Measurements from ENCODE around the gene TAF10. TPM values are rescaled to one million over a fixed set of nuclear protein-coding genes. Genes with fewer than 3 reads are reported as not detected.

Gene TAF10
- total and polyA plus RNA-seq, 2 of the 13 experiments (the other 11 are each of a cell fraction or from before 2014, with no cell fraction given): 71.3 to 134 TPM

- H3K9ac ChIP-seq (ENCODE audit: insufficient read depth, low read depth, low read length): no peak overlapping the region
- H3K4me3 ChIP-seq (replicated peaks in 1 of 3; ENCODE audit: insufficient read depth in 1 of 3, low read depth in 2 of 3, low read length in 3 of 3): no peak overlapping the region
- POLR2A ChIA-PET: interaction anchor here (1.9 to 3.1 kb wide), 3 partner anchors 9 to 132 kb away, joined by 8 to 24 read pairs (median 17); partner anchors contain the start of genes ARFIP2, ILK, RRP8 and TIMM10B
- ATAC-seq (no peak), FAIRE-seq (no peak), DNase-seq (ENCODE audit: low spot score) (no peak)
- no peak overlapping the region for H3K27ac ChIP-seq (ENCODE audit: extremely low read length, insufficient read depth, low read length)
- no peaks in the 10 kb centered on the region for H3K27me3 ChIP-seq (ENCODE audit: control insufficient read depth in 1 of 2, insufficient read depth in 2 of 2, low read length in 2 of 2)
- in situ Hi-C loops (cut with HindIII; ENCODE audit: extremely low pct_ligation_motif_present, low pct_unique_long_range_greater_than_20kb) (no loop called here), intact Hi-C loops (cut with micrococcal nuclease; ENCODE audit: unreplicated experiment) (loop anchor here (5.0 kb wide), 1 partner anchor 131 kb away; the partner anchor contains the start of genes ARFIP2 and TIMM10B)
- H3K9me3 ChIP-seq (ENCODE audit: low read length): no peaks in the 10 kb centered on the region
- WGBS (ENCODE audit: low lambda C conversion rate): 94% methylated on average over 3 of the region's 3 CpGs
- H3K4me1 ChIP-seq (ENCODE audit: insufficient read depth, low read length): peaks cover 36% of the 10 kb centered on the region
- H2AFZ ChIP-seq (ENCODE audit: low read length): no peak overlapping the region
- BruUV-seq (replicated peaks): no TSS peak
- peaks cover 21 to 40% of the 10 kb centered on the region in 2 experiments for H3K36me3 ChIP-seq (replicated peaks in 1 of 2; ENCODE audit: control insufficient read depth in 1 of 2, insufficient read depth in 2 of 2, low read length in 2 of 2)
- H4K20me1 ChIP-seq (ENCODE audit: insufficient read depth, low read length): no peaks in the 10 kb centered on the region
- no peak overlapping the region for H3K4me2 ChIP-seq (ENCODE audit: low read depth, low read length)
- CTCF ChIA-PET (ENCODE audit: low intra/inter-chr PET ratio, low total read pairs): no interaction called here
- no peak for TF ChIP-seq NR2F6 (IDR thresholded peaks at IDR 0.05)
- no peak for TF ChIP-seq NR2F6 (CRISPR knock-in tag; IDR thresholded peaks at IDR 0.05)
- no peak for TF ChIP-seq SAP130 (CRISPR knock-in tag; IDR thresholded peaks at IDR 0.05; ENCODE audit: low read depth)
- no peak for TF ChIP-seq MIER3 (CRISPR knock-in tag; IDR thresholded peaks at IDR 0.05; ENCODE audit: borderline replicate concordance)
- no peak for TF ChIP-seq NFIC (IDR thresholded peaks at IDR 0.05; ENCODE audit: low read length)
- TF ChIP-seq HES4 (CRISPR knock-in tag; IDR thresholded peaks at IDR 0.05; ENCODE audit: borderline replicate concordance): no peak
- no peak for TF ChIP-seq ZNF7 (CRISPR knock-in tag; IDR thresholded peaks at IDR 0.05)
- TF ChIP-seq ZNF598 (CRISPR knock-in tag; IDR thresholded peaks at IDR 0.05; ENCODE audit: borderline replicate concordance): no peak
- TF ChIP-seq ZNF816 (CRISPR knock-in tag; IDR thresholded peaks at IDR 0.05; ENCODE audit: borderline replicate concordance): no peak
- no peak for TF ChIP-seq TFE3 (CRISPR knock-in tag; IDR thresholded peaks at IDR 0.05)
- TF ChIP-seq NR2C2 (CRISPR knock-in tag; IDR thresholded peaks at IDR 0.05; ENCODE audit: borderline replicate concordance): no peak
- no peak for TF ChIP-seq RNF2 (conservative IDR thresholded peaks at IDR 0.05; ENCODE audit: low read depth)
- TF ChIP-seq ZNF746 (CRISPR knock-in tag; IDR thresholded peaks at IDR 0.05): no peak
- TF ChIP-seq JUNB (CRISPR knock-in tag; IDR thresholded peaks at IDR 0.05; ENCODE audit: borderline replicate concordance): no peak
- no peak for TF ChIP-seq MLLT10 (CRISPR knock-in tag; IDR thresholded peaks at IDR 0.05)
- peaks cover 1% of the 10 kb centered on the region for H3K79me2 ChIP-seq (ENCODE audit: insufficient read depth, low read length)
Observed at GRCh38 chr11:6613496-6613895, 1.5 kb upstream of the TAF10 start.

Data from HepG2 (cell line).